ENCODE measurements around the gene RASA4B.
"Not testable (repeated sequence)": the region's sequence is repeated elsewhere in the genome, so short reads cannot be mapped to it uniquely, and the experiment has no call there.

The RASA4B gene

DNA sequence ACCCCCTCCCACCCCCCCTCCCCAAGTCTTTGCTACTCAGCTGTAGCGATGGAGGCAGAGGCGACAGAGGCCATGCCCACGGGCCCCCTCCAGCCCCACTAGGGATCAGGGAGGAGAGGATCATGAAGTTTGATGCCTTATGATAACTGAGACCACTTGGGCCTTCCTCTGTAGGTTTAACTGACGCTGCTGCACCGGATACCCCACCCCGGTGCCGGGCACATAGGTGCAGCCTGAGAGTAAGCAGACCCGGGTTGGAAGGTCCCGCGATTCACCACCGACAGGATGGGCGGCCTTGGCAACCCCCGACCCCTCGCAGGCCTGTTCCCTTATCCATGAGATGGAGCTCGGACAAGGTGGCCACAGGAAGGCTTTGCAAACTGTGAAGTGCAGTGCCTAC, 23.6 kb downstream of the RASA4B start:
- not testable (repeated sequence) for H3K27me3 ChIP-seq; H3K9me3 ChIP-seq; H3K36me3 ChIP-seq; H3K4me3 ChIP-seq (ENCODE audit: low read depth, low read length); H3K4me1 ChIP-seq
- DNase-seq = peak; percentile 3

DNA sequence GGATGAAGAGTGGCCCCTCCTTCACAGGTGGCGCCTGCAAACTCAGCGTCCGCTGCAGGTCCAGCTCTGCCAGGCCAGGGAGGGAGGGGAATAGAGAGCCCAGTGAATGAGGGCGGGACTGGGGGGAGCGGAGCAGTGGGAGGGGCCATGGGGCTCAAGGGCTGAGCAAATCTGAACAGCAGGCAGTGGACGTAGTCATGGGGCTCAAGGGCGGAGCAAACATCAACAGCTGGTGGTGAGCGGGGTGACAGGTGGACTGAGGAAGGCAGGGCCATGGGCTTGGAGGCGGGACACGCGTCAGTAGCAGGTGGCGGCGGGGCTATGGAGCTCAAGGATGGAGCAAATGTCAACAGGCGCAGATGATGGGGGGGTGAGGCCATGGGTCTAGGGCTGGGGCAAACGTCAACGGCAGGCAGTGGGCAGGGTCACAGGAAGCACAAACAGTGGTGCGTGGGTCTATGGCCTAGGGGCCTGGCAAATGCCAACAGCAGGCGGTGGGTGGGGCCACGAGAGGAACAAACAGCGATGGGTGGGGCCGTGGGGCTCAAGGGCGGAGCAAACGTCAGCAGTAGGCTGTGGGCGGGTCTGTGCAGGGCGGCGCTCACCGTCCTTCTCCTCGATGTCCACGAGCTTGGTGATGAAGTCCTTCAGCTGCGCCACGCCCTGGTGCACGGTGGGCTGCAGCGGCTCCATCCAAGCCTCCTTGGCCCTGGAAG, 24.2 kb downstream of the RASA4B start:
- not testable (repeated sequence) for H3K4me3 ChIP-seq (ENCODE audit: low read depth, low read length); H3K4me1 ChIP-seq; DNase-seq; H3K27me3 ChIP-seq; H3K36me3 ChIP-seq; H3K9me3 ChIP-seq

DNA sequence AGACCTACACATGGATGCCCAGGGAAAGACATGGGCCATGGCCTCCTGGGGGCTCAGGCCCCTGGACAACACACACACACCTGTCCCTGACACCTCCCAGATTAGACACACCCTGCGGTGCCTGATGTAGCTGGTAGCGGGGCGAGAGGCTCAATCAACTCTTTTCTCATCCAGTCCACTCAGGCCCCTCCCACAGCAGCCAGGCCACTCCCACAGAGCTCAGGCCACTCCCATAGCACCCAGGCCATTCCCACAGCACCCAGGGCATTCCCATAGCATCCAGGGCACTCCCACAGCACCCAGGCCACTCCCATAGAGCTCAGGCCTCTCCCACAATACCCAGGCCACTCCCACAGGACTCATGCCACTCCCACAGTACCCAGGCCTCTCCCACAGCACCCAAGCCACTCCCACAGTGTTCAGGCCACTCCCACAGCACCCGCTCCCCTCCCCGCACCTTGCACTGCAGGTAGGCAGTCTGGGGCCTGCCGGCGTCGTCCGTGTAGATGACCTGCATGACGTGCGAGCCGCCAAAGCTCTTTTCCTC, 27.0 kb downstream of the RASA4B start:
- not testable (repeated sequence) for H3K36me3 ChIP-seq, H3K27me3 ChIP-seq
- peak; percentile 84 for DNase-seq

DNA sequence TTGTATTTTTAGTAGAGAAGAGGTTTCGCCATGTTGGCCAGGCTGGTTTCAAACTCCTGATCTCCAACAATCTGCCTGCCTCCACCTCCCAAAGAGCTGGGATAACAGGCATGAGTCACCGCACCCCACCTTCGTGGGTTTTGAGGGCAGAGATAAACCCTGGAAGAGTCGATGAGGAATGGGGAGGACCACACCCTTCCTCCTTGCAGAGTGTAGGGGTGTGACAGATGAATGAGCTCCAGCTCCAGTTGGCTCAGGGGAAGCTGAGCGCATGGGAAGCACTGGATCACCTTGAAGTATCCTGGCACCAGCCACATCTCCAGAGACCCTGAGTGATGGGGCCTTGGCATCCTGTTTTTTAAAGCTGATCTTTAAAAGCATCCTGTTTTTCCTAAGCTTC, 33.3 kb downstream of the RASA4B start:
- H3K4me1 ChIP-seq = not testable (repeated sequence)

More for the DNA sequence above, 27.0 kb downstream of the RASA4B start:
- not testable (repeated sequence) for H3K9me3 ChIP-seq; H3K4me1 ChIP-seq; H3K4me3 ChIP-seq (ENCODE audit: low read depth, low read length)

DNA sequence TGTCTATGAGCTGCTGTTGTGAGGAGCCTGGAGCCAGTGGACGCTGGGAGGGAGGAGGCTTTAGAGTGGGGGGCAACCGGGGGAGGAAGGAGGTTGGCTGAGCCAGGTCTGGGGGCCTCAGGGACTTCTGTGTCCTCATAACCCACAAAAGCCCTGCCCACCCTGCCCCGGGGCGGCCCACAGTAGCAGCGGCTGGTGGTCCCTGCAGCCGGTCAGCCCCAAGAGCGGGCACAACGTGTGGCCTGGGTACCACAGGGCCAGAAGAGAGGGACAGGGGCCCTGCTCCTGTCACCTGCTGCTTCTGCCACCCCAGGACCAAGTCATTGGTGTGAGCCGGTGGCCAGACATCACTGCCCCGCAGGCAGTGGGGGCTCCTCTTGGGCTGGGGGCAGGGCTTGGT, 35.6 kb downstream of the RASA4B start:
- not testable (repeated sequence) for H3K9me3 ChIP-seq; DNase-seq; H3K4me3 ChIP-seq (ENCODE audit: low read depth, low read length); H3K36me3 ChIP-seq; H3K4me1 ChIP-seq; H3K27me3 ChIP-seq

More for the DNA sequence above, 33.3 kb downstream of the RASA4B start:
- not testable (repeated sequence) for H3K27me3 ChIP-seq; DNase-seq; H3K36me3 ChIP-seq; H3K4me3 ChIP-seq (ENCODE audit: low read depth, low read length); H3K9me3 ChIP-seq

DNA sequence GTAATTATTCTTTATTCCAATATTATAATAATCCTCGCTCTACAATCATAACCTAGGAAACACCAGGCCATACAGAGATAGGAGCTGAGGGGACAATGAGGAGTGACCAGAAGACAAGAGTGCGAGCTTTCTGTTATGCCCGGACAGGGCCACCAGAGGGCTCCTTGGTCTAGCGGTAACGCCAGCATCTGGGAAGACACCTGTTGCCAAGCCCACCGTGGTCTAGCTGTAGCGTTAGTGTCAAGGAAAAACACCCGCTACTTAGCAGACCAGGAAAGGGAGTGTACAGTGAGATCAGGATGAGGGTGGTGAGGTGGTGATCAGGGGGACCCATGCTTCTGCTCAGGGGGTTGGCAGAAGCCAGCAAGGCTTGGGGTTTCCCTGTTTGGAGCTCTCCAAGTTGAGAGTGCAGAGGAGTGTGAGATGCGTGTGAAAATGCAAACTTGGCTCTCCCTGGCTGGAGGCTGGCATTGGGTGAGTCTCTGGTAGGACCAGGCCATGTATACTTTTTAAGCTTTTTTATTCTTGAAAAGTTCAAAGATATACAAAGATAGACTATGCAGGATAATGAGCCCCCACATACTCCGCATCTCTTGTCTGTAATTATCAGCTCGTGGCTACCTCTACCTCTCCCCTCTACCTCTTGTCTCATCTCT, 37.5 kb downstream of the RASA4B start:
- not testable (repeated sequence) for H3K4me1 ChIP-seq; H3K27me3 ChIP-seq; H3K36me3 ChIP-seq; H3K4me3 ChIP-seq (ENCODE audit: low read depth, low read length); H3K9me3 ChIP-seq
- TF ChIP-seq, protein P1, sequence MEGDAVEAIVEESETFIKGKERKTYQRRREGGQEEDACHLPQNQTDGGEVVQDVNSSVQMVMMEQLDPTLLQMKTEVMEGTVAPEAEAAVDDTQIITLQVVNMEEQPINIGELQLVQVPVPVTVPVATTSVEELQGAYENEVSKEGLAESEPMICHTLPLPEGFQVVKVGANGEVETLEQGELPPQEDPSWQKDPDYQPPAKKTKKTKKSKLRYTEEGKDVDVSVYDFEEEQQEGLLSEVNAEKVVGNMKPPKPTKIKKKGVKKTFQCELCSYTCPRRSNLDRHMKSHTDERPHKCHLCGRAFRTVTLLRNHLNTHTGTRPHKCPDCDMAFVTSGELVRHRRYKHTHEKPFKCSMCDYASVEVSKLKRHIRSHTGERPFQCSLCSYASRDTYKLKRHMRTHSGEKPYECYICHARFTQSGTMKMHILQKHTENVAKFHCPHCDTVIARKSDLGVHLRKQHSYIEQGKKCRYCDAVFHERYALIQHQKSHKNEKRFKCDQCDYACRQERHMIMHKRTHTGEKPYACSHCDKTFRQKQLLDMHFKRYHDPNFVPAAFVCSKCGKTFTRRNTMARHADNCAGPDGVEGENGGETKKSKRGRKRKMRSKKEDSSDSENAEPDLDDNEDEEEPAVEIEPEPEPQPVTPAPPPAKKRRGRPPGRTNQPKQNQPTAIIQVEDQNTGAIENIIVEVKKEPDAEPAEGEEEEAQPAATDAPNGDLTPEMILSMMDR (IDR thresholded peaks at IDR 0.05; ENCODE audit: low read depth, low read length) = peak; percentile 41
- peak; percentile 72 for DNase-seq

DNA sequence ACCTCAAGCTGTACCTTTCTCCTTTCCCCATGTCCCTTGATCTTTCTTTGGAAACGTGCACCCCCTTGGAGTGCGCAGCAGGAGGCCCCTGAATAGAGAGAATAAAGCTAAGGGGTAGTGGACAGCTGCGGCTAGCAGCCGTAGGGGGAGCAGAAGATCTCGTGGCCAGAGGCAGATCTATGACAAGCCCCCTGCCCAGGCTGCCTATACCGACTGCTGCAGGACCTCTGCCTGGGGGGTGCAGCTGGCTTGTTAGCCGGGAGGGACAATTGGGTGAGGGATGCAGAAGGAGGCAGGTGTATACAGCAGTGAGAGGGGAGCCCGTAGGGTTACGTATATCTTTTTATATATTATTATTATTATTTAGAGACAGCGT, 38.4 kb downstream of the RASA4B start:
- H3K9me3 ChIP-seq; H3K36me3 ChIP-seq; H3K4me3 ChIP-seq (ENCODE audit: low read depth, low read length); H3K27me3 ChIP-seq; DNase-seq; H3K4me1 ChIP-seq: not testable (repeated sequence)

DNA sequence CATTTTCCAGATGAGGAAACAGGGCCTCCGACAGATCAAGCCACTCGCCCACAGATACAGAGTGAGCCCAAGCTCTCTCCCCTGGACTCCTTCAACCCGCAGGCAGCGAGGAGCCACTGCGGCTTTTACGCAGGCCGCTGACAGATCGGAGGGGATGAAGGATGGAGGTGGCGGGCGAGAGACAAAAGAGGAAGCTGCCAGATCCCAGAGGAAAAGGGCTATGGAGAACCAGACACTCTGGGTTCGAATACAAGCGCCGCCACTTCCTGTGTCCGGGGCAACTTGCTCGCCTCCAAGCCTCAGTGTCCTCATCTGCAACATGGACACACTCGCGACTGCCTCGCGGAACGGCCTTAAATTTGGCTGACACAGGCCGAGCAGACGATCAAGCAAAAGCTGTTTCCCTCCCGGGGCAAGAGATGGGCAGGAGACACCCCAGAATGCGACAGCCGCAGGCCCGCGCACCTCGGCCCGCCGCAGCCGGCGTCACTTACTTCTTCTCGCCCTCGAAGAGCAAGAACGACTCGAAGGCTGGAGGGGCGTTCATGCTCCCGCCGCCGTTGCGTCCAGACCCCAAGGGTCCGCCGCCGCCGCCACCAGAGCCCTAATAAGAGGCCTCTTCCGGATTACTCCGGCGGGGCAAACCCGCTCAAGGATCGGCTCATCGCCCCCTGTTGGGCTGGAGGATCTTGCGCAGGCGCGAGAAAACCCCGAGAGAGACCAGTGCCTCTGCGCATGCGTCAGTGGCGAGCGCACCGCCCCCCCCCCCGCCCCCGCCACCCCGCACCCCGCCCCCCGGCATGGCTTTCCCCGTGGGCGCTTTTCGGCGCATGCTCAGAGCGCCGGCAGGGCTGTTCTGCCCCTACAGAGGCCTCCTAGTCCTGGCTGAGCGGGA, 39.0 kb downstream of the RASA4B start, which contains the start of gene POLR2J:
Gene POLR2J, minus strand, starts transcription at position 609 of the 895 bp plus-strand sequence. Its CDS starts 62 bp downstream, at position 547.
- not testable (repeated sequence) for H3K27me3 ChIP-seq, H3K4me1 ChIP-seq, H3K9me3 ChIP-seq, H3K36me3 ChIP-seq
- peak; percentile 85 for DNase-seq
- TF ChIP-seq, protein P1 (IDR thresholded peaks at IDR 0.05; ENCODE audit: low read depth, low read length) = peak; percentile 25
- peak within 1 kb of the TSS; percentile 46 for H3K4me3 ChIP-seq (ENCODE audit: low read depth, low read length)

- not testable (repeated sequence) for H3K4me3 ChIP-seq (ENCODE audit: low read depth, low read length); H3K27me3 ChIP-seq; DNase-seq; H3K4me1 ChIP-seq; H3K9me3 ChIP-seq
- H3K36me3 ChIP-seq = peaks cover 28% of the 10 kb centered on the region
Measured at GRCh38 chr7:102474736-102475435, 42.7 kb downstream of the RASA4B start.

- H3K9me3 ChIP-seq; H3K4me1 ChIP-seq; H3K4me3 ChIP-seq (ENCODE audit: low read depth, low read length); H3K27me3 ChIP-seq: not testable (repeated sequence)
- H3K36me3 ChIP-seq = peaks cover 31% of the 10 kb centered on the region
- peak; percentile 8 for DNase-seq
Measured at GRCh38 chr7:102474116-102474515, 43.5 kb downstream of the RASA4B start.

All from BE2C (cell line).